ENCODE measurements around the gene RASGRF2. TPM values are rescaled to one million over a fixed set of nuclear protein-coding genes. Genes with fewer than 3 reads are reported as not detected.

Gene RASGRF2
- total RNA-seq, 1 donor from 2014 or later = 1.4 TPM

GRCh38 chr5:81169924-81170323, 209.8 kb downstream of the RASGRF2 start:
- Mint-ChIP-seq H3K36me3 (ENCODE audit: unreplicated experiment) (no peaks in the 10 kb centered on the region), H3K4me1 (ENCODE audit: low read depth, unreplicated experiment) (no peaks in the 10 kb centered on the region), H3K9me3 (ENCODE audit: unreplicated experiment) (peaks cover 5% of the 10 kb centered on the region), H3K27ac (ENCODE audit: unreplicated experiment) (no peak overlapping the region), H3K27me3 (ENCODE audit: unreplicated experiment) (no peaks in the 10 kb centered on the region), H3K4me3 (ENCODE audit: unreplicated experiment) (no peak overlapping the region)
- DNase-seq = no peak
- no peak for TF ChIP-seq CTCF (IDR thresholded peaks at IDR 0.05; ENCODE audit: partially characterized antibody, unreplicated experiment)

GRCh38 chr5:81171769-81172168, 211.6 kb downstream of the RASGRF2 start:
- Mint-ChIP-seq H3K9me3 (ENCODE audit: unreplicated experiment) (peaks cover 5% of the 10 kb centered on the region), H3K27ac (ENCODE audit: unreplicated experiment) (no peak overlapping the region)

GRCh38 chr5:81172710-81173109, 212.5 kb downstream of the RASGRF2 start:
- DNase-seq = no peak
- Mint-ChIP-seq H3K27ac (ENCODE audit: unreplicated experiment) (no peak overlapping the region), H3K27me3 (ENCODE audit: unreplicated experiment) (no peaks in the 10 kb centered on the region), H3K36me3 (ENCODE audit: unreplicated experiment) (no peaks in the 10 kb centered on the region), H3K4me3 (ENCODE audit: unreplicated experiment) (no peak overlapping the region), H3K9me3 (ENCODE audit: unreplicated experiment) (peaks cover 5% of the 10 kb centered on the region), H3K4me1 (ENCODE audit: low read depth, unreplicated experiment) (no peaks in the 10 kb centered on the region)
- TF ChIP-seq CTCF (IDR thresholded peaks at IDR 0.05; ENCODE audit: partially characterized antibody, unreplicated experiment) = no peak

More at GRCh38 chr5:81171769-81172168, 211.6 kb downstream of the RASGRF2 start:
- no peak for DNase-seq
- no peak for TF ChIP-seq CTCF (IDR thresholded peaks at IDR 0.05; ENCODE audit: partially characterized antibody, unreplicated experiment)
- Mint-ChIP-seq H3K4me1 (ENCODE audit: low read depth, unreplicated experiment) (no peaks in the 10 kb centered on the region), H3K27me3 (ENCODE audit: unreplicated experiment) (no peaks in the 10 kb centered on the region), H3K4me3 (ENCODE audit: unreplicated experiment) (no peak overlapping the region), H3K36me3 (ENCODE audit: unreplicated experiment) (no peaks in the 10 kb centered on the region)

GRCh38 chr5:81177061-81177460, 216.9 kb downstream of the RASGRF2 start:
- H3K4me3 Mint-ChIP-seq (ENCODE audit: unreplicated experiment) = no peak overlapping the region
- TF ChIP-seq CTCF (IDR thresholded peaks at IDR 0.05; ENCODE audit: partially characterized antibody, unreplicated experiment) = no peak

GRCh38 chr5:81179959-81180358, 219.8 kb downstream of the RASGRF2 start:
- peaks cover 20% of the 10 kb centered on the region for H3K4me1 Mint-ChIP-seq (ENCODE audit: low read depth, unreplicated experiment)
- peaks cover 2% of the 10 kb centered on the region for H3K27me3 Mint-ChIP-seq (ENCODE audit: unreplicated experiment)
- no peaks in the 10 kb centered on the region for H3K9me3 Mint-ChIP-seq (ENCODE audit: unreplicated experiment)
- H3K27ac Mint-ChIP-seq (ENCODE audit: unreplicated experiment) = no peak overlapping the region
- no peak for TF ChIP-seq CTCF (IDR thresholded peaks at IDR 0.05; ENCODE audit: partially characterized antibody, unreplicated experiment)
- H3K4me3 Mint-ChIP-seq (ENCODE audit: unreplicated experiment) = no peak overlapping the region
- DNase-seq = no peak
- H3K36me3 Mint-ChIP-seq (ENCODE audit: unreplicated experiment) = no peaks in the 10 kb centered on the region

More at GRCh38 chr5:81177061-81177460, 216.9 kb downstream of the RASGRF2 start:
- peaks cover 6% of the 10 kb centered on the region for H3K4me1 Mint-ChIP-seq (ENCODE audit: low read depth, unreplicated experiment)
- H3K27ac Mint-ChIP-seq (ENCODE audit: unreplicated experiment) = no peak overlapping the region
- DNase-seq = no peak
- no peaks in the 10 kb centered on the region for H3K9me3 Mint-ChIP-seq (ENCODE audit: unreplicated experiment)
- peaks cover 2% of the 10 kb centered on the region for H3K27me3 Mint-ChIP-seq (ENCODE audit: unreplicated experiment)
- no peaks in the 10 kb centered on the region for H3K36me3 Mint-ChIP-seq (ENCODE audit: unreplicated experiment)

Measured in glutamatergic neuron (in vitro differentiated cells).